ENCODE measurements around the gene LAMC3.
"Not testable (repeated sequence)": the region's sequence is repeated elsewhere in the genome, so short reads cannot be mapped to it uniquely, and the experiment has no call there.

The LAMC3 gene

GRCh38 chr9:131101207-131101964 is 92.4 kb downstream of the LAMC3 start:
- no peak for DNase-seq

DNA sequence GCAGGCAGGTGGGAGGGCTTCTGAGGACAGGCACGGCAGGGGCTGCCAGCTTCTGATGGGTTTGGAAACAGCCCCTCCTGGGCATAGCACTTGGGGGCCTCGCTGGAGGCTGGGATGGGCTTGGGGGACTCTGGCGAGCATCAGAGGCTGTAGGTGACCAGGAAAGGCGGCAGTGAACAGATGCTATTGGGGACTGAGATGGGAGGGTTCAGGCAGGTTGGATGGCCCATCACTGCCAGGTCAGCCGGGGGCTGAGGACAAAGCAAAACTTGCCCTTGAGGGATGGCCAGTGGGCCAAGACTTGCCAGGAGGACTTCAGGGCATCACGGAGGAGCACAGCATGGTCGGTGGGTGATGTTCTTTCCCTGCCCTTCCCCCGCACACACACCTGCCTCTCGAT is 94.0 kb downstream of the LAMC3 start:
- no peak for DNase-seq

DNA sequence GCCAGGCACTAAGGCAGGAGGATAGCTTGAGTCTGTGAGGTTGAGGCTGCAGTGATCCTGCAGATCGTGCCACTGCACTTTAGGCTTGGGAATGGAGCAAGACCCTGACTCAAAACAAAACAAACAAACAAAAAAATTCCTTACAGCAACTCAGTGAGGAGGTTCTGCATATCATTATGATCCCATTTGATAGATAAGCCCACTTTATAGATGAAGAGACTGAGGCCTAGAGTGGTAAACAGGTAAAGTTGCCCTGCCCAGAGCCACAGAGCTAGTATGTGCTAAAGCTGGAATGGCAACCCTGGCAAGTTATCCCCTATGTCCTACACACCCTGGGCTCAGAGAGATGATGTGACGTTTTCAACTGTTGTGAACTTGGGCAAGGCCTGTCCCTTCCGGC is 94.6 kb downstream of the LAMC3 start:
- no peak for DNase-seq

- no peak for DNase-seq
These were observed 95.2 kb downstream of the LAMC3 start for GRCh38 chr9:131104016-131104740.

- no peak for DNase-seq
These were observed 97.0 kb downstream of the LAMC3 start for GRCh38 chr9:131105952-131106351.

DNA sequence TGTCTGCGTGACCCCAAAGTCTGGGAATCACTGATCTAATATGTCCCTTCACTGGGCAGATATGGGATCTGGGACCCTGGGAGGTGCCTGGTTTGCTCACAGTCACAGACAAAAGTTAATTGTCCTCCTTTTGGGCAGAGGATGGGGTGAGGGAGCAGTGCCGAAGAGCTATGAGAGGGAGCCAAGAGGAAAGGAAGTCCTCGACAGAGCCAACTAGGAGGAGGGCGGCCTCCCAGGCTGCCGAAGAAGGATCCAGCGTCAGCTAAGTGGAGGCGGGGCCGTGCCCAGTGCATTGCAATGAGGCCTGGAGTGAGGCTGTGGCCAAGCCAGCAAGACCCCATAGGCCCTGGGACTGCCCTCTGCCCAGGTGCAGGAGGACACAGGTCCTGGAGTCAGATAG is 98.8 kb downstream of the LAMC3 start:
- no peak for DNase-seq

GRCh38 chr9:131111186-131111853 is 102.3 kb downstream of the LAMC3 start:
- no peak for DNase-seq

DNA sequence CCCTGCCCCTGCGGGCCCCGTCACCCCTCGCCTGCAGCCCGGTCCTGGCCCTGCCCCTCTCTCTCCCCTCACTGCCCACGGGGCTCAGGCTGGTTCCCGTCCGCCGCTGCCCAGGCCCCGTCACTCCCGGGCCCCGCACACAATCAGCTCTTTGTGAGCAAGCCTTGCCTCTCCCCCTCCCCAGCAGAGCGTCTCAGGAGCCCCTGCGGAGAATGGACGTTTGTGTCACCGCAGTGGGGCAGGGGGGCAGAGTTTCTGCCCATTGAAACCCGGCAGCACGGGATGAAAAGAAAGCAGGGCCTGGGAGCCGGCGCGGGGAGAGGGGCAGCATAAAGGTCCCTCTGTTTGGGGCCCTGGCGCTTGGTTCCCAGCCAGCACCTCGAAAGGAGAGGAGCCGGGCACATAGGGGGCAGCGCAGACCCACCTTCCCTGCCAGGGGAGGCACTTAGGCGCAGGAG is 102.9 kb downstream of the LAMC3 start:
- no peak for DNase-seq

DNA sequence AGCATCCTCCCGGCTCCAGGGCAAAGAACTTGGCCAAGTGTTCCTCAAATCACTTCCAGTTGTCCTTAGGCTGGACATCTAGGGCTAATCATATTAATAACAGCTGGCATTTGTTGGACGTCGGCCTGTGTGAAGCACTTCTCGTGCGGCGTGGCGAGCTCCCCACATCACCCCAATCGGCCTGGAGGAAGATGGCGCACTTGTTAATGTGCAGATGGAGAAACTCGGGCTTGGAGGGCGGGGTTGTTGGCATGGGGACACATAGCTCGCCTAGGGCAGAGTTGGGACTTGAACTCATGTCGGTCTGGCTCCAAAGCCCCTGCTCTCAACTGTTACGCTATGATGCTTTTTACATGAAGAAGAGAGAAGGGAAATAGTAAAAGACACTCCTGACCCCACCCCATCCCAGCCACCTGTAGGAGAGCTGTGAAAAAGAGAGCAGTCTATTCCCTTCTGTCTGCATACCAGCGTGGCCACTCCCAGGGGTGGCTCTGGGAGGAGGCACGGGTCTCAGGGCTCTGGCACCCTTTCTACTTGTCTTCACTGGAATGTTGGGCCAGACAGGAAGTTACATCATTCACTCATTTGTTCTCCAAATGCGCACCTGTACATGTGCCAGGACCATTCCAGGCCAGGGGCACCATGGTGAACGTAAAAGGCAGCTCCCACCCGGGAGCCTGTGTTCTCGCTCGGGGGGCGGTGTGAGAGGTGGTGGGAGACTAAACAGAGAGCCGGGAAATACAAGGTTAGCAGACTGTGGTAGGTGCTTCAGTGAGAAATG is 103.6 kb downstream of the LAMC3 start:
- DNase-seq: no peak

DNA sequence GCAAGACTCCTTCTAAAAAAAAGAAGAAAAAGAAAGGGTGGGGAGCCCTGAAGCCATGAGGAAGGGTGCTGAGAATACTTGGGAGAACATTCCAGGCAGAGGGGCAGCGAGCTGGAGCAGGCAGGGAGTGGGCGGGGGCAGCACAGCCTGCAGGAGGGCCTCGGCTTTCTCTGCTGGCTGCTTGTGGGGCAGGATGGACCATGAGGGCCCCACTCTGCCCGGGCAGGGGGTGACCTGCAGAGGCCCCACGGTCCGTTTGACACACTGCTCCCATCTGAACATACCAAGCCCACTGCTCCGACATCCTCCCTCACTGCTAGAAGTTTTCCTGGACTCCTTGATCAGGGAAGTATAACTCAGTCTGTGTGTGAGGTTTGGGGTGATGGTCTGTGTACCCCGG is 104.7 kb downstream of the LAMC3 start:
- DNase-seq: no peak

DNA sequence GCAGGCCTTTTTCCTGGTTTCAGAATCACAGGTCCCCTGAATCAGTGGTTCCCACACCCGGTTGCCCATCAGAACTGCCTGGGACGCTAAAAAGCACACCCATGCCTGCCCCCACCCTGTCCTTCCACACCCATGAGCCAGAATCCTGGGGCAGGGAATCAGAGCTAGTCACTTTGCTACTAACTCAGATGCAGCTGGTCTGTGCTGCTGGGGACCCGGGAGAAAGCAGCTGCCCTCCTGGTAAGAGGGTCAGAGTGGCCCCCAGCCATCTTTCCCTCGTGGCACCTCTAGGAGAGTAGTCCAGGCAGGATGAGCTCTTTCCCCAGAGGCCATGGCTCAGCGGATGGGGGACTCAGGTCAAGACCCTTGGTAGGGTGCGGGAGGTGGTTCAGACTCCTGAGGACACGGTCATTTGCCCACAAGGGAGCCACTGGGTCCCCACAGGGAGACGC is 105.1 kb downstream of the LAMC3 start:
- no peak for DNase-seq

DNA sequence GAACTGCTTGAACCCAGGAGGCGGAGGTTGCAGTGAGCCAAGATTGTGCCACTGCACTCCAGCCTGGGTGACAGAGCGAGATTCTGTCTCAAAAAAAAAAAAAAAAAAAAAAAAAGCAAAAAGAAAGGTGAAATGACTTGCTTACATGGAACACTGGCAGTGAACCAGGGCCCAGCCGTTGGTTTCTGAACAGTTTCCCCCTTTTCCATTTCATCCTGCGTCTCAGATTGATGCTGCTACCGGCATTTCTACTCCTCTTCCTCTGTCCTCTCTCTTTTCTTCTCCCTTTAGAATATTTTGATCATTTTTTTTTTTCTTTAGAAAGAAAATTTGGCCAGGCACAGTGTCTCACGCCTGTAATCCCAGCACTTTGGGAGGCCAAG is 106.4 kb downstream of the LAMC3 start:
- not testable (repeated sequence) for DNase-seq

GRCh38 chr9:131116281-131117120 is 107.5 kb downstream of the LAMC3 start:
- DNase-seq: no peak

DNA sequence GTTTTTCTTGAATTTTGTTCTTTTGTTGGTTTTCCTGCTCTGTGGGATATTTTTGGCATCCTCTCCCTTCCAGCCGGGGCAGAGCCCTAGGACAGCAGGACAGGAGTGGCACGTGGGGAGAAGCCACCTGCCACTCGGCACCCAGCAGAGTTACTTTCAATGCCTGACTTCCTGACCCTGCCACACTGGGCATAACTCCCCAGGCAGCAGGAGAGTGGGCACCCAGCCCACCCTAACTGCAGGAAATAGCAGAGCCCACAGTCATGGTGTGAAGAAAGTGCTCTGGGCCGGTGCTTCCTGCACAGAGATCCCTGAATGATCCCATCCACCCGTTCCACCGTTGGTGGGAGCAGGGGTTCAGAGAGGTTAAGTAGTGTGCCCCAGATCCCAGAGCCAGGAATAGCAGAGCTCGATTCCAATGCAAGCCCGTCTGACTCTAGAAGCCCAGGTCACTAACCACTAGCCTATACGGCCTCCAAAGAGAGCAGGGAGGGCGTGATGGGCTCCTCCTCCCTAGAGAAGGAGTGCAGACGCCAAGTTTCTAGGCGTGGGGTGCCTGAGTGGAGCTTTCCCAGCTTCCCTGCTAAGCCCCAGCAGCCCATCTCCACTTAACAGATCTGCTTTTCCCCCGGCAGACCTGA is 108.3 kb downstream of the LAMC3 start:
- DNase-seq: no peak

GRCh38 chr9:131117762-131118145 is 108.8 kb downstream of the LAMC3 start:
- DNase-seq: no peak

DNA sequence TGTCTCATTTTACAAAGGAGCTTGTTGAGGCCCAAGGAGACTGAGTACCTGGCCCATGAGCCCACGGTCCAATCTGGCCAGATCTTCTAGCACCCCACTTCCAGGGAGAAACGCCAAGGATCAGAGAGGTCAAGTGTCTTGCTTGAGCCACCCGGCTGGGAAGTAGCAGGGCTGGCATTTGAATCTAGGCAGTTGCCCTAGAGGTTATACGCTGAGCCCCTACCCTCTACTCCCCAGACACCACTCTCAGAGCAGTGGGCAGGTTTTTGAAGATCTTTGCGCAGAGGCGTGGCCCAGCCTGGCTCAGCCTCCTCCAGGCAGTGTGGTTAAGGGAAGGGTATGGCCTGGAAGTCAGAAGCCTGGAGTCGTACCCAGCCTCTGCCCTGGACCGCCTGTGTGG is 110.6 kb downstream of the LAMC3 start:
- no peak for DNase-seq

DNA sequence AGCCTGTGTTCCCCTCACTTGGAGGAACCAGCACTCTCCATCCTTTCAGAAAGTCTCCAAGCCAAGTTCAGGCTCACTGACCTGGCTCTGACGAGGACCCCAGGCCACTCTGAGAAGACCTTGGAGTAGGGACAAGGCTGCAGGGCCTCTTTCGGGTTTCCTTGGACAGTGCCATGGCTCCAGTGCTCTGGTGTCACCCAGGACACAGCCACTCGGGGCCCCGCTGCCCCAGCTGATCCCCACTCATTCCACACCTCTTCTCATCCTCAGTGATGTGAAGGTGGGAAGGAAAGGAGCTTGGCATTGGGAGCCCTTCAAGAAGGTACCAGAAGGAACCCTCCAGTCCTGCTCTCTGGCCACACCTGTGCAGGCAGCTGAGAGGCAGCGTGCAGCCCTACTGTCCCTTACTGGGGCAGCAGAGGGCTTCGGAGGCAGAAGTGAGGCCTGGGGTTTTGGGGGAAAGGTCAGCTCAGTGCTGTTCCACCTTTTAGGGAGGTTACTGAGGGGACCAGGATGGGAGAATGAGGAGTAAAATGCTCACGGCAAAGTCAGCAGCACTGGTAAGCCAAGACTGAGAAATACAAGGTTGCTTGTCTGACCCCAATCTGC is 111.8 kb downstream of the LAMC3 start:
- DNase-seq: no peak

DNA sequence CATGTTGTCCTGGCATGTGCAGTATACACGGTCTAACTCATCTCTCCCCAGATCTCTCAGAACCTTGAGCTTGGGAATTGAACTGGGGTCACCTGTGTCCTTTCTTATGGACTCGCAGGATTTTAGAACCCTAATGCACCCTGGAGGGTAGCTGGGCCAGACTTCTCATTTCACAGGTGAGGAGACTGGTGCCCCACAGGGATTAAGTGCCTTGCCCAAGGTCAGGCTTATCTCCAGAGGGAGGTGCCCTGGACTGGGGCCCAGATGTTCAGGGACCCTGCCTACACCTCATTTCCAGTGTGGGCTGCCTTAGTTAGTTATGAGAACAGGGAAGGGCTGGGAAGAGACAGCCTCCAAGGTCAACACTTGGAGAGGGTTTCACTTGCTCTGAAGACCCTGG is 112.4 kb downstream of the LAMC3 start:
- DNase-seq: no peak

DNA sequence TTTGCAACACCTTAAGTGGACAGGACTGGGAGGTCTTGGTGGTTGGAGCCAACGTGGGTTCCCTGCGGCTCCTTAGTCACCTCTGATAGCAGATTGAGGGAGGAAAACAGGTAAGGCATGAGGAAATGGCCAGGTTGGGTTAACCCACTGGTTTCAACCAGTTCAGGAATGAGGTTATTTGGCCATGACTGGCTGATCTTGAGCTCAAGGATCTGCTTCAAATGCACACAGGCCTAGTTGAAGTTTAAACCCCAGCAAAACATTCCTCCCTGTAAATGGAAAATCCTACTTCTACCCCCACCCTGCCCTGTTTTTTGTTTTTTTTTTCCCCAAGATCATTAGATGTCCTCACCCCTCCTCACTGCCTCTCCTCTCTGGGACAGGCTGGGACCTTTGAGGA is 113.2 kb downstream of the LAMC3 start:
- DNase-seq: no peak

- DNase-seq: no peak
These were observed 116.0 kb downstream of the LAMC3 start for GRCh38 chr9:131125038-131125287.

- DNase-seq: peak; percentile 100
These were observed 116.5 kb downstream of the LAMC3 start, which contains the start of gene NUP214 for GRCh38 chr9:131125288-131126058. Gene NUP214 (plus strand): TSS chr9:131125586. CDS start chr9:131125705, 119 bp downstream.

Measured in activated naive CD4-positive, alpha-beta T cell treated with anti-CD3 and anti-CD28 coated beads, Interleukin-2, amount 50 U/mL, for 16 hours (primary cell).